Activated B cell treated with CpG ODN at 0.5 μM for 24 hours (primary cell): Measurements from ENCODE around the gene ERC2. TPM values are rescaled to one million over a fixed set of nuclear protein-coding genes. Genes with fewer than 3 reads are reported as not detected.

Source experiments
- ATAC-seq: fragments of 200-7000 bp; cut with Tn5 transposase; one replicate; pipeline ENCODE4 v1.10.0; 2021; ENCODE audit warnings: low read depth, mild to moderate bottlenecking, moderate library complexity
- CTCF ChIA-PET: fragments of 350-600 bp; sonication (Branson Sonifier 250); formaldehyde crosslinking; loops from one replicate; lab custom pipeline; 2021; ENCODE audit warnings: antibody characterized with exemption; lab: Charles Lee
- POLR2A ChIA-PET: fragments of 350-600 bp; sonication (Branson Sonifier 250); formaldehyde crosslinking; loops from one replicate; lab custom pipeline; 2021; ENCODE audit warnings: antibody characterized with exemption; lab: Charles Lee
- DNase-seq: peaks from one replicate; pipeline ENCODE4 v3.0.0; 2022
- H3K27ac Mint-ChIP-seq: one replicate; pipeline ENCODE4 v1.8.0; 2020; ENCODE audit warnings: mixed read lengths
- H3K27me3 Mint-ChIP-seq: one replicate; pipeline ENCODE4 v1.8.0; 2021; ENCODE audit warnings: mixed read lengths
- H3K36me3 Mint-ChIP-seq: one replicate; pipeline ENCODE4 v1.8.0; 2021; ENCODE audit warnings: low read depth, mixed read lengths
- H3K4me1 Mint-ChIP-seq: one replicate; pipeline ENCODE4 v1.8.0; 2021; ENCODE audit warnings: mixed read lengths
- H3K4me3 Mint-ChIP-seq: one replicate; pipeline ENCODE4 v1.8.0; 2020; ENCODE audit warnings: mild to moderate bottlenecking, mixed read lengths
- H3K9me3 Mint-ChIP-seq: one replicate; pipeline ENCODE4 v1.8.0; 2020; ENCODE audit warnings: mixed read lengths
- CTCF ChIP-seq: fragments of 200-600 bp; IDR thresholded peaks from one replicate; pipeline ENCODE4 v1.8.0; 2022; ENCODE audit warnings: antibody characterized with exemption, mild to moderate bottlenecking
- intact Hi-C: fragments of 100-400 bp; cut with micrococcal nuclease; formaldehyde crosslinking; loops from one replicate; pipeline ENCODE4 v1.15.1; 2024
- total RNA-seq: library from RNA; stranded (reverse); gene quantifications from 2 replicates; pipeline ENCODE4 v1.2.3, GENCODE V29; 2022

Gene ERC2
- total RNA-seq, 1 donor from 2014 or later: not detected

GRCh38 chr3:55716044-55716443 is 752.2 kb downstream of the ERC2 start:
- no peak overlapping the region for H3K27ac Mint-ChIP-seq
- no peak for TF ChIP-seq CTCF
- CTCF ChIA-PET: no interaction called here
- H3K4me3 Mint-ChIP-seq: no peak overlapping the region
- intact Hi-C loops: no loop called here
- H3K4me1 Mint-ChIP-seq: no peaks in the 10 kb centered on the region
- DNase-seq (no peak), ATAC-seq (no peak)
- H3K27me3 Mint-ChIP-seq: no peaks in the 10 kb centered on the region
- no peaks in the 10 kb centered on the region for H3K9me3 Mint-ChIP-seq
- no peaks in the 10 kb centered on the region for H3K36me3 Mint-ChIP-seq
- POLR2A ChIA-PET: no interaction called here

- ChIA-PET POLR2A (no interaction called here), CTCF (no interaction called here)
- Mint-ChIP-seq H3K36me3 (no peaks in the 10 kb centered on the region), H3K4me3 (no peak overlapping the region), H3K9me3 (no peaks in the 10 kb centered on the region), H3K27me3 (peaks cover 1% of the 10 kb centered on the region), H3K4me1 (no peaks in the 10 kb centered on the region), H3K27ac (no peak overlapping the region)
- DNase-seq: no peak
- no peak for TF ChIP-seq CTCF
- ATAC-seq: no peak
- intact Hi-C loops: no loop called here
These were observed 754.2 kb downstream of the ERC2 start for GRCh38 chr3:55714057-55714456.

GRCh38 chr3:55711646-55712045 is 756.6 kb downstream of the ERC2 start:
- intact Hi-C loops: no loop called here
- Mint-ChIP-seq H3K9me3 (no peaks in the 10 kb centered on the region), H3K4me1 (no peaks in the 10 kb centered on the region), H3K27ac (no peak overlapping the region), H3K4me3 (no peak overlapping the region), H3K27me3 (peaks cover 1% of the 10 kb centered on the region), H3K36me3 (no peaks in the 10 kb centered on the region)
- POLR2A ChIA-PET: no interaction called here
- CTCF ChIA-PET: no interaction called here
- DNase-seq (no peak), ATAC-seq (no peak)
- TF ChIP-seq CTCF: no peak

- Mint-ChIP-seq H3K27me3 (peaks cover 1% of the 10 kb centered on the region), H3K4me3 (no peak overlapping the region), H3K9me3 (no peaks in the 10 kb centered on the region), H3K27ac (no peak overlapping the region), H3K36me3 (no peaks in the 10 kb centered on the region), H3K4me1 (no peaks in the 10 kb centered on the region)
- ATAC-seq (no peak), DNase-seq (no peak)
- TF ChIP-seq CTCF: no peak
- ChIA-PET POLR2A (no interaction called here), CTCF (no interaction called here)
- intact Hi-C loops: no loop called here
These were observed 758.8 kb downstream of the ERC2 start for GRCh38 chr3:55709411-55710012.

- CTCF ChIA-PET: no interaction called here
- ATAC-seq: no peak
- Mint-ChIP-seq H3K27ac (no peak overlapping the region), H3K36me3 (no peaks in the 10 kb centered on the region), H3K4me1 (no peaks in the 10 kb centered on the region), H3K27me3 (peaks cover 1% of the 10 kb centered on the region), H3K4me3 (no peak overlapping the region), H3K9me3 (no peaks in the 10 kb centered on the region)
- no peak for DNase-seq
- intact Hi-C loops: no loop called here
- POLR2A ChIA-PET: no interaction called here
- no peak for TF ChIP-seq CTCF
These were observed 759.3 kb downstream of the ERC2 start for GRCh38 chr3:55708921-55709320.
